Mesenteric fat pad (tissue), 1 donor: ENCODE data around the gene TRIP12. TPM values are rescaled to one million over a fixed set of nuclear protein-coding genes. Genes with fewer than 3 reads are reported as not detected.
"Not testable (repeated sequence)": the region's sequence is repeated elsewhere in the genome, so short reads cannot be mapped to it uniquely, and the experiment has no call there.

ENCODE experiments used
- DNase-seq: peaks from one replicate; pipeline ENCODE4 v3.0.0-alpha.2; 2020; ENCODE audit warnings: low spot score
- total RNA-seq: library from RNA; stranded (reverse); fragmentation: NEBNext Ultra II Directional; extraction: Animal tissue kit (Norgen Biotek cat#: 25700); gene quantifications from one replicate; pipeline ENCODE4 v1.2.1, GENCODE V29; 2021
- donor health status: DM: yes; HTN: yes; CAD: no.

Gene TRIP12
- total RNA-seq, 1 donor from 2014 or later = 259 TPM

GRCh38 chr2:229725716-229726574, 195.9 kb downstream of the TRIP12 start:
- DNase-seq = no peak

DNA sequence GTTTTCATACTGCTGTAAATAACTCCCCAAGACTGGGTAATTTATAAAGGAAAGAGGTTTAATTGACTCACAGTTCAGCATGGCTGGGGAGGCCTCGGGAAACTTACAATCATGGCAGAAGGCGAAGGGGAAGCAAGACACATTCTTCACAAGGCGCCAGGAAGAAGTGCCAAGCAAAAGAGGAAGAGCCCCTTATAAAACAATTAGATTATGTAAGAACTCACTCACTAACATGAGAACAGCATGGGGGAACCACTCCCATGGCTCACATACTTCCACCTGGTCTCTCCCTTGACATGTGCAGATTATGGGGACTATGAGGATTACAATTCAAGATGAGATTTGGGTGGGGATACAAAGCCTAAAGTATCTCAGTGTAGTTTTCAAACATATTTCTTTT, 198.6 kb downstream of the TRIP12 start:
- not testable (repeated sequence) for DNase-seq

DNA sequence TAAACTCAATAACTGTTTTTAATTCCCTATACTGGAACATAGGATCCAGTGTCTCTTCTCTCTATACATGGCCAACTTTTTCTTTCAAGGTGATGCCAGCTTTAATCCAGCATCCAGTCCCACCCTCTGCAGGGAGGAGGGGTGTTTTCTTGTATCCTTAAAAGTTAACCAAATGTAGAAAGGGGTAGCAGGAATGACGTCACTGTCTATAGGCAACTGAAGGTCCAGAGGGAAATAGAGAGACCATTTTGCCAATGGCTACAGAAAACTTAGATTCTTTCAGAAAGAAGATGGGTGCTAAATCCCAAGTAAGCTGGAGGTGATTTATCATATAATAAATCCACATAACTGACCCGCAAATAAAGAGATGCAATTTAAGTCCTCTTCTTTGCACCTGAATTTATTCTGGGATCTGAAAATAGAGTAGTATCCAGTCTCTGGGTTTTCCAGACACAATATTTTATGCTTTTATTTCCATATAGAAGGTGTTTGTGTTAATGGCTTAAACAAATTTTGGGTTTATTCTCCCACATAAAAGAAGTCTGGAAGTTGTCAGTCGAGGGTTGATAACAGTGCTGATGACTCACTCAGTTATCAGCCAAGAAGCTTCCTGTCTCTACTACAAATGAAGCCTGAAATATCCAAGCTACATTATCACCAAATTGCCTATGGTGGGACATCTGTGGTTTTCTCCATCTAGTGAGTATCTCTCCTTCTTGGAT, 201.7 kb downstream of the TRIP12 start:
- no peak for DNase-seq

GRCh38 chr2:229718057-229718456, 203.8 kb downstream of the TRIP12 start:
- no peak for DNase-seq

DNA sequence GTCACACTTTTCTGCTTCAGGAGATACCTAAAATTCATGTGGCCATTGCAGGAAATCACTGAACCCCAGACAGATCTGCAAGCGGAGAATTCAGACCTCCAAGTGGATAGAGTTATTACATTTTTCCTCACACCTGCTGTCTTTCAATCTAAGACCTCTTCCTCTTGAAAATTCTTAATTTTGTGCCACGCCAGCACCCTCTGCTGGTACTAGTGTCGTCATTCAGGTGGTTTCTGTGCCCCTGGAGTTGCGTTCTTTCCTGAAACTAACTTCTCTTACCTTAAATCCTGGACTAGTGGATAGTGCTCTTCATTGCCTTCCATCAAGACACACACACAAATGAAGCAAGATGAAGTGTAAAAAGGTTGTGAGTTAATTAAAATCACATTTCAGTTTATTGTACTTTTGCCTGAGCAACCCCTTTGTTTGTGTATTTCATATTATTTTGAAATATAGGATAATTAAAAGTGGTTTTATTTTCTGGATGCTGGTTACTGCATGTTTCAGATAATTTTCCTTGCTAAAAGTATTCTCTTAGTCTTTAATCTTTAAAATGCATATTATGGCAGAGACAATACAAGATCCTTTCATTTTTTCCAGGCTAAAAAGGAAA, 205.8 kb downstream of the TRIP12 start:
- no peak for DNase-seq

- DNase-seq = no peak
These were observed 206.9 kb downstream of the TRIP12 start for GRCh38 chr2:229714736-229715541.

- DNase-seq = no peak
These were observed 207.6 kb downstream of the TRIP12 start, which contains the start of gene DNER for GRCh38 chr2:229714080-229714735. Gene DNER, minus strand, starts transcription at chr2:229714555. Its CDS starts 132 bp downstream, at chr2:229714423.

Other genes starting within 250 kb of the TRIP12 start
- gene DNER, start 207.5 kb downstream of the TRIP12 start, total RNA-seq = 1.3 TPM
- gene FBXO36, start 494 bp upstream of the TRIP12 start, total RNA-seq = 3.0 TPM
- 2.5 TPM for gene SLC16A14, start 146.9 kb upstream of the TRIP12 start, total RNA-seq